ENCODE results near the gene PDLIM3.
A peak's percentile ranks its signal among the peaks of the same experiment; 100 is the strongest.
"Not testable (repeated sequence)": the region's sequence is repeated elsewhere in the genome, so short reads cannot be mapped to it uniquely, and the experiment has no call there.

The PDLIM3 gene

DNA sequence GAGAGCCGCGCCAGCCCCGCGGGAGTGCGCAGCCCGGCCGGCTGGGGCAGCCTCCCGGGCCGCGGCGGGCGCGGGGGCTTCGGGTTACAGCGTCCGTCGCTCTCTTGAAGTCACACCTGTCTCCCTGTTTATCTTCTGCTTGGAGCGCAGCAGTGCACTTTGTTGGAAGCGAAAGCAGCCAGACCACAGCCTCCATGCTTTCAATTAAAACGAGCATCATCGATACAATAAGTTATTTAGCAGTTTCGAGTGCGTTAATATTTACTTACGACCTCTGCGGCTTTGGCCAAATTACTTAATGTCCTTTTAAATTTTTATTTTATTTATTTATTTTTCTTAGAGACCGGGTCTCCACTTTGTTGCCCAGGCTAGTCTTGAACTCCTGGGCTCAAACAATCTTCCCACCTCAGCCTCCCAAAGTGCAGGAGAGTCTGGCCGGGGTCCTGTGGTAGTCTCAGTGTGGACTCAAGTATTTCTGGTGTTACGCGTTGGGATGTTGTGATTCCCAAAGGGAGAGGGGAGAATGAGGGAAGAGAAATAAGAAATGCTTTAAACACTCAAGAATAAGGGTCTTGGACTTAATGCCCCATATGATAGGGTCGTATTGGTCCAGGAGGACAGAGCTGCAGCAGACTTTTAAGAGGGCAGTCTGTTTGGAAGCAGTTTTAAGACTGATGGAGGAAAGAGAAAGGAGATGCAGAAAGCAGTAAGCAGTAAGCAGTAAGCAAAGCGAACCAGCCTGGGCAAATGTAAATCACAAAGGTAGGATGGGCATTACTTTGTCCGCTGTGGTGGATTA is 504 bp upstream of the PDLIM3 start:
- no peak for DNase-seq (ENCODE audit: low read depth in 2 of 2)
- H3K4me3 ChIP-seq (replicated peaks in 1 of 2; ENCODE audit: low read depth in 2 of 2, low read length in 2 of 2), result peak overlapping the region; percentile 56 to 84
- TF ChIP-seq, protein P1, sequence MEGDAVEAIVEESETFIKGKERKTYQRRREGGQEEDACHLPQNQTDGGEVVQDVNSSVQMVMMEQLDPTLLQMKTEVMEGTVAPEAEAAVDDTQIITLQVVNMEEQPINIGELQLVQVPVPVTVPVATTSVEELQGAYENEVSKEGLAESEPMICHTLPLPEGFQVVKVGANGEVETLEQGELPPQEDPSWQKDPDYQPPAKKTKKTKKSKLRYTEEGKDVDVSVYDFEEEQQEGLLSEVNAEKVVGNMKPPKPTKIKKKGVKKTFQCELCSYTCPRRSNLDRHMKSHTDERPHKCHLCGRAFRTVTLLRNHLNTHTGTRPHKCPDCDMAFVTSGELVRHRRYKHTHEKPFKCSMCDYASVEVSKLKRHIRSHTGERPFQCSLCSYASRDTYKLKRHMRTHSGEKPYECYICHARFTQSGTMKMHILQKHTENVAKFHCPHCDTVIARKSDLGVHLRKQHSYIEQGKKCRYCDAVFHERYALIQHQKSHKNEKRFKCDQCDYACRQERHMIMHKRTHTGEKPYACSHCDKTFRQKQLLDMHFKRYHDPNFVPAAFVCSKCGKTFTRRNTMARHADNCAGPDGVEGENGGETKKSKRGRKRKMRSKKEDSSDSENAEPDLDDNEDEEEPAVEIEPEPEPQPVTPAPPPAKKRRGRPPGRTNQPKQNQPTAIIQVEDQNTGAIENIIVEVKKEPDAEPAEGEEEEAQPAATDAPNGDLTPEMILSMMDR (IDR thresholded peaks at IDR 0.05; ENCODE audit: low read depth, low read length), result no peak

DNA sequence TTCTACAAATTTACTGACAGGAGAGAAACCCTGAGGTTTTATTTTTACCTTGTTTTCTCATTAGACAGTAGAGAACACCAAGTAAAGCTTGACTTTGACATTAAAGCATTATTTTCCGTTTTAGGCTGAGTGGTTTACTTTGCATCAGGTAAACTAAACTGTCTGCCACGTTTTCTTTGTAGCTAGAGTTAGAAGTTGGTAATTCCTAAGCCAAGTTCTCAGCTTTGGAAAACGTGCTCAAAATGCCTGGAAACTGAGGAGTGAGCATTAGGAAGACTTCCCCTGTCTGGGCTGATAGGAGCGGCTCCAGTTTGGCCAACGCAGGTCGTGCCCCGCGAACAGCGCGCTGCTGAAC is 819 bp downstream of the PDLIM3 start:
- TF ChIP-seq, protein P1 (IDR thresholded peaks at IDR 0.05; ENCODE audit: low read depth, low read length), result no peak
- peak in 1 of 2 donors; percentile 75 for DNase-seq (ENCODE audit: low read depth in 2 of 2)
- peak overlapping the region; percentile 81 to 84 for H3K4me3 ChIP-seq (replicated peaks in 1 of 2; ENCODE audit: low read depth in 2 of 2, low read length in 2 of 2)

DNA sequence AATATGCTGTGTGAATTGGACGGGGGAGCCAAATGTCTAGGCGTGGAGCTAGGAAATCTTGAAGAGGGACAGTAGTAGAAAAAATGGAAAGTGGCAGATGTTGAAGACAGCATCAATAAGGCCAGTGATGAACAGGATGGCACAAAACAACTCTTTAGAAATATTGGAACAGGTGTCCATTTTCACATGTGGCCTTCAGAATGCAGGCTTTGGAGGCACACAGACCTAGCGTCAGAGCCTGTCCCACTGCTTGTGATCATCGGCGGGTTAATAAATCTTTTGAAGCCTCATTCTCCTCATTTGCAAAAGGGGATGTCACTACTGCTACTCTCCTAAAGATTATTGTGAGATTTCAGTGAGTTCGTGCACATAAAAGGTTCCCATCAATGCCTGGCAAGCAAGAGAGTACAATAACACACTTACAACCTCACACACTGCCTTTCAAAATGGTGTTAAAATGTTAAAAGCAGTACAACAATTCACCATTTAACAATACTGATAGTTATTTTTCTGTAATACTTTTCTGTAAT is 2.4 kb downstream of the PDLIM3 start:
- TF ChIP-seq, protein P1 (IDR thresholded peaks at IDR 0.05; ENCODE audit: low read depth, low read length), result no peak
- H3K4me3 ChIP-seq (replicated peaks in 1 of 2; ENCODE audit: low read depth in 2 of 2, low read length in 2 of 2), result peak overlapping the region; percentile 27 to 37
- DNase-seq (ENCODE audit: low read depth in 2 of 2), result no peak

DNA sequence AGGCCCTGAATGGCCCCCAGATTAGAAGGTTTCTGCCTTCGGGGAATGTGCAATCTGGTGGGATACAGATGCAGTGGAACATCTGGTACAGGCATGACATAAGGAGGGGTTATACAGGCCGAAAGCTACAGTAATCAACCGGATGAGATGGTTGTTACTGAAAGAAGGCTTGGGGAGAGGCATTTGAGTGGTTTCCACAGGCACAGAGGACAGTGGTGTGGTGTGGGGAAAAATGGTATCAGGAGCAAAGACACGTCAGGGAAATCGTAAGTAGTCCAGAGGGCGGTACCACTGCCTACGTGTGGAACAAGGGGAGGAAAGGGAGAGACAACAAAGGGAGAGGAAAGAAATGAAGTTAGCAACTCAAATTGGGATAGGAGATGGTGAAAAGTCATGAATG is 3.0 kb downstream of the PDLIM3 start:
- DNase-seq (ENCODE audit: low read depth in 2 of 2), result peak; percentile 66 to 90
- peak overlapping the region; percentile 27 to 37 for H3K4me3 ChIP-seq (replicated peaks in 1 of 2; ENCODE audit: low read depth in 2 of 2, low read length in 2 of 2)
- TF ChIP-seq, protein P1 (IDR thresholded peaks at IDR 0.05; ENCODE audit: low read depth, low read length), result no peak

DNA sequence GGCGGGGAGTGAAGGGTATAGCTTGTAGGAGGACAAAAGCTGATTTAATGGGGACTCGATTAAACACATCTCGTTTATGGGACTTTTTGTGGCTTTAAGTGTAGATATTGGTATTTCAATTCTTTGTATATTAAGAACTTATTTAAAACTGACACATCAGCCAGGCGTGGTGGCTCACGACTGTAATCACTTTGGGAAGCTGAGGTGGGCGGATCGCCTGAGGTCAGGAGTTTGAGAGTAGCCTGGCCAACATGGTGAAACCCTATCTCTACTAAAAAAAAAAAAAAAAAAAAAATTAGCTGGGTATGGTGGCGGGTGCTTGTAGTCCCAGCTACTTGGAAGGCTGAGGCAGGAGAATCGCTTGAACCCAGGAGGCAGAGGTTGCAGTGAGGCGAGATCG is 3.7 kb downstream of the PDLIM3 start:
- not testable (repeated sequence) for H3K4me3 ChIP-seq (replicated peaks in 1 of 2; ENCODE audit: low read depth in 2 of 2, low read length in 2 of 2); DNase-seq (ENCODE audit: low read depth in 2 of 2)

DNA sequence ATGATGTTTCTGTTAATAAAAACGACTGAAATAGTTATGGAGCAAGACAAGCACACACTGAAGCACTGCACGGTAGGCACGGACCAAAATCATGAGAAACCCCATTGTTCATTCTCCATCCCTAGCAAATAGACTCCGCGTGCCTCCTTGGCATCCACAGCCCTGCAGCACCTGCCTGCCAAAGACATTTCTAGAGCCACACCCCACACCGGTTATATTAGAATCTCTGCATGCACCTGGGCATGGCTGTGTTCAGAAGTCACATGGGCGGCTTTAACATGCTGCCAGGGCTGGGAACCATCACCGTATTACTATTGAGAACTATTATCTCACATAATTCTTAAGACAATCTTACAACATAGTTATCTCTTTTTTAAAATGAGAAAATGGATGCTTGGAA is 5.9 kb downstream of the PDLIM3 start:
- no peak for DNase-seq (ENCODE audit: low read depth in 2 of 2)
- H3K4me3 ChIP-seq (replicated peaks in 1 of 2; ENCODE audit: low read depth in 2 of 2, low read length in 2 of 2), result no peak overlapping the region
- TF ChIP-seq, protein P1 (IDR thresholded peaks at IDR 0.05; ENCODE audit: low read depth, low read length), result no peak

DNA sequence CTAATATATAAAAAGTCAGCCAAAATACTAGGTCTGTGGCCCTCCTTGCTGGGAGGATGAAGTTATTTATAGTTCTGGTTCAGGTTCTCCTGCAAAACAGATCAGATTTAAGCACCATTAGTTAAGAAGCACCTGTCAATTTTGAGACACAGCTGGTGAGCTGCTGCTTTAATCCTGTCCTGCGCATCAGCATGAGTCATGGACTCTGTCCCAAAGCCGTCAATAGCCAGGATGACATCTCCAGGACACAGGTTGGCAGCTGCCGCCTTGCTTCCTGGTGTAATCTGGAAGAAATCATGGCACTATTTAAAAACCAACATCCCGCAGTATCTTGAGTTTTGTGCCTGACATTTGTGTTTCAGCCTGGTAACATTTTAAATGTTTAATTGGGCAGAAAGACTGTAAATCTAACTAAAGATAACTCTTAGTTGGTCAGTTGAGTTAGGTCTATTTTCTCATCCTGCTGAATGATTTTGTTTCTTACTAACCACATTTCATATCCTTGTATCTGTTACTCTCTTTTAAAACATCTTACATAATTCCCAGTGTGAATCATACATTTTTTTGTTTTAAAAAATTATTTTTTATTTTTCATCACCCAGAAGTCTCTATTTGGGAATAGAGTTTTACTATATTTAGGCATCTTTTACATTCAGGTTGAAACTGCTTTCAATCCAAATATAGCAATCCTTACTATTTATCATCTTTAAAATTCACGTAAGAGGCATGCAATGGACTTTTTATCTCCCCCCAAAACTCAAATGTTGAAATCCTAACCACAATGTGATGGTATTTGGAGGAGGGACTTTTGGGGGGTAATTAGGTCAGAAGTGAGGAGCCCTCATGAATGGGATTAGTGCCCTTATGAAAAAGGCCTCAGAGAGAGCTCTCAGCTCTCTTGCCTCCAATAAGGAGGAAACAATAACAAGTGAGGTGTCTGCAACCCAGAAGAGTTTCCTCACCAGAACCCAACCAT is 10.1 kb downstream of the PDLIM3 start:
- DNase-seq (ENCODE audit: low read depth in 2 of 2), result peak in 1 of 2 donors; percentile 73
- TF ChIP-seq, protein P1 (IDR thresholded peaks at IDR 0.05; ENCODE audit: low read depth, low read length), result no peak

More for the DNA sequence above, 10.1 kb downstream of the PDLIM3 start:
- H3K4me3 ChIP-seq (replicated peaks in 1 of 2; ENCODE audit: low read depth in 2 of 2, low read length in 2 of 2), result no peak overlapping the region
